Epithelial cell of proximal tubule (primary cell): ENCODE measurements around the gene PAM16. TPM values are rescaled to one million over a fixed set of nuclear protein-coding genes. Genes with fewer than 3 reads are reported as not detected.
"Not testable (repeated sequence)": the region's sequence is repeated elsewhere in the genome, so short reads cannot be mapped to it uniquely, and the experiment has no call there.

ENCODE experiments used
- DNase-seq: peaks from one replicate; pipeline ENCODE4 v3.0.0-alpha.2; 2011; ENCODE audit warnings: low read depth
- H3K4me3 ChIP-seq: 2 replicates; pipeline ENCODE4 v1.5.1; 2011; ENCODE audit warnings: low read depth, mild to moderate bottlenecking, low read length
- total RNA-seq: library from RNA; depleted of rRNA; stranded (reverse); fragments of >200 nt; gene quantifications from 2 replicates; pipeline ENCODE4 v1.2.3, GENCODE V29; 2015
- TF ChIP-seq, protein P1 (sequence below): conservative IDR thresholded peaks from 2 replicates; pipeline ENCODE4 v1.5.1; 2012; ENCODE audit warnings: low read depth, mild to moderate bottlenecking, low read length

Gene PAM16
- total RNA-seq: 75.1 and 87.4 TPM in 2 replicates

DNA sequence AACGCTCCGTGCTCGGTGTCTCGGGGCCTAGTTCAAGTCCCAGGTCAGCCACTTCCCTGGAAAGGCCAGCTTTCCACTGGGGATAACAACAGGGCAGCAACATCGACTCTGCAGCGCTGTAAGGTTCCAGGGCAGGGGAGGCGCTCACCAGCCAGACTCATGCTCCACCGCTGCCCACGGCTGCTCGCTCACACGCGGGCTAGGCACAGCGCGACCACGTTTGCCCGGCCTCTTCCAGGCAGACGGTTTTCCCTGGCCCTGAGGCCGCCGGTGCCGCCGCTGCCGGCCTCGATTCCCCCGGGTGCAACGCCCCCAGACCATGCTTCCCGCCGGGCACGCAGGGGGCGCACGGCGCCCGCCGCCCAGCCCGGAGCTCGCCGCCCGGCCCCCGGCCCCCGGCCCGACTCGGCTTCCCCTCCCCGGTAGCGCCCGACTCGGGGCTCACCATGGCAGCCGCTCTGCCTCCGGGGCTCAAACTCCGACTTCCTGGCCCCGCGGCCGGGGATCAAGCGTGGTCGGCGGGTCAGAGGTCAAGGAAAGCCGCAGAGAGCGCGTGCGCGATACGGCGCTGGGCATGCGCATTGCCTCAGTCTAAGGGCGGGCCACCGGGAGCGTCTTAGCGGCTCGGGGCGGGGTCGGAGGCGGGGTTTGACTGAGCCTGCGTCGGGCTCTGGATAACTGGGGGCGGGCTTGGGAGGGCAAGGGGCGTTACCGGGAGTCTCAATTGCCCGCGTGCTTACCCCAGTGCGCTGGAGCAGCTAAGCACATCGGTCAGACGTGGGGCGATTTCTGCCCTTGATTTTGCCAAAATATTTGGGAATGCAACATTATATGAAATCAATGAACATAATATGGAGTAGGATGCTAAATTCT lies at the start of gene PAM16:
TSS of gene PAM16 (minus strand) at position 535 of the 873 bp plus-strand sequence. CDS start at position 448, 87 bp downstream.
- no peak for DNase-seq
- H3K4me3 ChIP-seq: peak within 1 kb of the TSS; percentile 71
- TF ChIP-seq, protein P1, sequence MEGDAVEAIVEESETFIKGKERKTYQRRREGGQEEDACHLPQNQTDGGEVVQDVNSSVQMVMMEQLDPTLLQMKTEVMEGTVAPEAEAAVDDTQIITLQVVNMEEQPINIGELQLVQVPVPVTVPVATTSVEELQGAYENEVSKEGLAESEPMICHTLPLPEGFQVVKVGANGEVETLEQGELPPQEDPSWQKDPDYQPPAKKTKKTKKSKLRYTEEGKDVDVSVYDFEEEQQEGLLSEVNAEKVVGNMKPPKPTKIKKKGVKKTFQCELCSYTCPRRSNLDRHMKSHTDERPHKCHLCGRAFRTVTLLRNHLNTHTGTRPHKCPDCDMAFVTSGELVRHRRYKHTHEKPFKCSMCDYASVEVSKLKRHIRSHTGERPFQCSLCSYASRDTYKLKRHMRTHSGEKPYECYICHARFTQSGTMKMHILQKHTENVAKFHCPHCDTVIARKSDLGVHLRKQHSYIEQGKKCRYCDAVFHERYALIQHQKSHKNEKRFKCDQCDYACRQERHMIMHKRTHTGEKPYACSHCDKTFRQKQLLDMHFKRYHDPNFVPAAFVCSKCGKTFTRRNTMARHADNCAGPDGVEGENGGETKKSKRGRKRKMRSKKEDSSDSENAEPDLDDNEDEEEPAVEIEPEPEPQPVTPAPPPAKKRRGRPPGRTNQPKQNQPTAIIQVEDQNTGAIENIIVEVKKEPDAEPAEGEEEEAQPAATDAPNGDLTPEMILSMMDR: no peak

- TF ChIP-seq, protein P1: no peak
- DNase-seq: no peak
- no peak overlapping the region for H3K4me3 ChIP-seq
Observed at GRCh38 chr16:4399001-4399730, 48.0 kb upstream of the PAM16 start.

DNA sequence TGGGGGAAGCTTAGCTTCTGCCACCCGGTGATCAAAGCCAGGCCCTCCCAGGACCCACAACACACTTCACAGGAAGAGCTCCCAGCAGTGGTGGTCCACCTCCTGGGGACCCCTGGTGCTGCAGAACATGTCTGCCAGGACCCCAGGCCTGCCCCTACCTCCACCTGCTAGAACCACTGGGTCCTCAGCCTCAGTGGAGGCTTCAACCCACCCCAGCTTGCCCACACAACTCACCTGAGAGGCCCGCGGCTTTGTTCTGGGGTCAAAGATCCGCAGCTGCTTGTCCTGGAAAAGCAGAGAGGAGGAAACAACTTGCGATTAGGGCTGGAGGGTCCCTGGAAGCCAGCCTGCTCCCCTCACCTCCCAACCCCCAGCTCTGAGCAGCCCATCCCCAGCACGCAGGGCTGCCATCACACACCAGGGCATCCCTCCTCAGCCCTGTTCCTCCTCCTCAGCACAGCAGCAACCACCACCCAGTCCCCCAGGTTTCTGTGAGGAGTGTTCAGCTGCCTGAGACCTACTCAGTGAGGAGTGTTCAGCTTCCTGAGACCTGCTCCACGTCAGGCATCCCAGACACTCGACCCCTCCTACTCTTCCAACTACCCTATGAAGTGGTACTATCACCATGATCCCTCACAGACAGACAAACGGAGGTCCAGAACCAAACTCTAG lies 44.1 kb upstream of the PAM16 start:
- no peak for DNase-seq
- TF ChIP-seq, protein P1: no peak
- H3K4me3 ChIP-seq: no peak overlapping the region

DNA sequence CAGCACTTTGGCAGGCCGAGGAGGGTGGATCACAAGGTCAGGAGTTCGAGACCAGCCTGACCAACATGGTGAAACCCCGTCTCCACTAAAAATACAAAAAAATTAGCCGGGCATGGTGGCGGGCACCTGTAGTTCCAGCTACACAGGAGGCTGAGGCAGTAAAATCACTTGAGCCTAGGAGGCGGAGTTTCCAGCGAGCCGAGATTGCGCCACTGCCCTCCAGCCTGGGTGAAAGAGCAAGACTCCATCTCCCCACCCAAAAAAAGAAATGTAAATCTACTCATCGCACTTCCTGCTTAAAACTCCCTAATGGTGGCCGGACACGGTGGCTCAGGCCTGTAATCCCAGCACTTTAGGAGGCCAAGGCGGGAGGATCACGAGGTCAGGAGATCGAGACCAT lies 42.7 kb upstream of the PAM16 start:
- not testable (repeated sequence) for H3K4me3 ChIP-seq, DNase-seq

DNA sequence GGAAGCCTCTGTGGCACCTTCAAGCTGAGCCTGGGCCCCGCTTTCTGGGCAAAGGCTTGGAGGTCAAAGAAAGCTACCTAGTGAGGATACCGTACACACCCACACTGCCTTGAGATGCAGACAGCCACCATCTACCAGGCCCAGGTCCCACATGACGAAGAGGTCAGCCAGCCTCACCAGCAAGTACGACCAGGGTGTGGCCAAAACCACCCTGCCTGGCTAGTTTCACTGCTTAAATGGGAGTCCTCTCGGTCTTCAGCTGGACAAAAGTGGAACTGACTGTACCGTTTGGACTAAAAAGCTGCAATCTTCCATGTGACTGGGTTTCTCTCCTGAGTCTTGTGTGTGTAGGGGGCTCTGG lies 42.1 kb upstream of the PAM16 start:
- H3K4me3 ChIP-seq: no peak overlapping the region
- TF ChIP-seq, protein P1: no peak
- DNase-seq: no peak

DNA sequence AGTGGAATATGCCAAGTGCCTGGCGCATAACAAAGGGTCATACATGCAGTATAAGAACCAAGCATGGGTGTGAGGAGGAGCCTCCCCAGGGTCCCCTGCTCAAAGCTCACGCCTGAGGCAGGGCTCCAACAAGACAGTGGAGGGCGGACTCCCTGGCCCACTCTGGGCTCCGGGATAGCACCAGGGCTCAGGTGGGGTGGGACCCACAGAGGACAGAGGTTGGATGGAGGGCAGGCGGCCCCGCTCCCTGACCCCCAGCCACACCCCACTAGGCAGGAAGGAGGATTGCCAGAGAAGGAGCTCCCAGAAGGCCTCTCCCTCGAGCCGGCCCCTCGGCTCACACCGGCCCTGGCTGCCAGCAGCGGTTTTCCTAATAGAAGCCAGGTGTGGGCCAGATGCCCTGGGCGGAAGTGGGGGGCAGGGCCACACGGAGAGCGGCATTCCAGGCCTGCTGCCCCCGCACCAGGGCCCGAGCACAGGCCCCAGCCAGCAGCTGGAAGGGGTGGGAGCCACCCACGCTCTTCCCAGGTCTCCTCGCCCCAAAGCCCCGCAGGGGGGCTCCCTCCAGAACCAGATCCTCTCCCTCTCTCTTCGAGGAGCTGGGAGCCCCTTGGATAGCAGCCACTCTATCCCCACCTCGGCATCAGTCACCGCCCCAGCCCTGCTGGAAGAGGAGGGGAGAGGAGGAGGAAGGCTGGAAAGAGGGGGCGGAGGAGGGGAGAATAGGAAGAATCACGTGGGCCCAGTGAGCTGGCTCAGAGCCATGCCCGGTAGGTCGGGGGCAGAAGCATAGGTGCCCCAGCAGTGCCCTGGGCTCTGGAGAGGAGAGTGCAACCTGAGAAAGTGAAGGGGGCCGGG lies 41.5 kb upstream of the PAM16 start:
- TF ChIP-seq, protein P1: no peak
- H3K4me3 ChIP-seq: no peak overlapping the region
- DNase-seq: no peak
